CD14-positive monocyte (primary cell): ENCODE data around the gene ALG6. TPM values are rescaled to one million over a fixed set of nuclear protein-coding genes. Genes with fewer than 3 reads are reported as not detected.

ENCODE experiments used
- DNase-seq, 3 donors: peaks; one replicate each; pipeline ENCODE4 v3.0.0-alpha.2; 2011 to 2022
- H2AFZ ChIP-seq: 2 replicates; pipeline ENCODE4 v1.6.0; 2012; ENCODE audit warnings: mild to moderate bottlenecking, low read depth, low read length, inconsistent platforms; ENCODE audit not compliant: insufficient read depth, poor library complexity, severe bottlenecking
- H3K27ac ChIP-seq, 2 donors: 1 replicate in 1 of 2; 2 replicates in 1 of 2; pipeline ENCODE4 v1.5.1; 2012 to 2013; ENCODE audit warnings: low read length in 2 of 2, control low read depth in 1 of 2, inconsistent platforms in 1 of 2, low read depth in 1 of 2, mild to moderate bottlenecking in 1 of 2
- H3K27me3 ChIP-seq, 2 donors: one replicate each; pipeline versions ENCODE4 v1.6.0 to v1.6.1; 2011 to 2013; ENCODE audit warnings: low read length in 2 of 2; ENCODE audit not compliant: control insufficient read depth in 2 of 2, insufficient read depth in 2 of 2
- H3K36me3 ChIP-seq, 2 donors: replicated peaks in 1 of 2; 1 replicate in 1 of 2; 2 replicates in 1 of 2; pipeline versions ENCODE4 v1.5.1 to v1.6.1; 2012 to 2013; ENCODE audit warnings: low read length in 2 of 2, control low read depth in 1 of 2, inconsistent platforms in 1 of 2, mild to moderate bottlenecking in 1 of 2; ENCODE audit not compliant: insufficient read depth in 2 of 2, control insufficient read depth in 1 of 2
- H3K4me1 ChIP-seq, 2 donors: 1 replicate in 1 of 2; 2 replicates in 1 of 2; pipeline versions ENCODE4 v1.5.1 to v1.6.1; 2012 to 2013; ENCODE audit warnings: low read length in 2 of 2, control low read depth in 1 of 2, inconsistent platforms in 1 of 2, mild to moderate bottlenecking in 1 of 2, moderate library complexity in 1 of 2; ENCODE audit not compliant: insufficient read depth in 2 of 2, control insufficient read depth in 1 of 2
- H3K4me2 ChIP-seq: replicated peaks from 2 replicates; pipeline ENCODE3; 2012; ENCODE audit warnings: low read length, moderate library complexity, mild to moderate bottlenecking; ENCODE audit not compliant: poor library complexity, severe bottlenecking; ENCODE audit errors: extremely low read depth
- H3K4me3 ChIP-seq, 3 experiments: fragments of 200-600 bp in 1 of 3; sonication (generic) in 1 of 3; replicated peaks in 1 of 3; 1 replicate in 2 of 3; 2 replicates in 1 of 3; pipeline ENCODE4 v1.5.1; 2011 to 2013; ENCODE audit warnings: low read length in 3 of 3, mild to moderate bottlenecking in 3 of 3, control low read depth in 2 of 3, low read depth in 2 of 3, inconsistent platforms in 1 of 3, moderate library complexity in 1 of 3
- H3K79me2 ChIP-seq: 2 replicates; pipeline ENCODE4 v1.6.0; 2012; ENCODE audit warnings: mild to moderate bottlenecking, control low read depth, inconsistent platforms, low read length, moderate library complexity; ENCODE audit not compliant: insufficient read depth
- H3K9ac ChIP-seq: 2 replicates; pipeline ENCODE4 v1.6.0; 2017; ENCODE audit warnings: low read length, mild to moderate bottlenecking; ENCODE audit not compliant: insufficient read depth, poor library complexity, severe bottlenecking
- H3K9me3 ChIP-seq, 2 donors: replicated peaks in 1 of 2; 1 replicate in 1 of 2; 2 replicates in 1 of 2; pipeline versions ENCODE4 v1.5.1 to v1.6.1; 2012 to 2013; ENCODE audit warnings: low read length in 2 of 2, control low read depth in 1 of 2; ENCODE audit not compliant: control insufficient read depth in 1 of 2, insufficient read depth in 1 of 2
- H4K20me1 ChIP-seq: 2 replicates; pipeline ENCODE4 v1.6.0; 2012; ENCODE audit warnings: mild to moderate bottlenecking, low read length, control low read depth, moderate library complexity; ENCODE audit not compliant: insufficient read depth
- H3K27ac Mint-ChIP-seq, 7 donors: one replicate each; pipeline ENCODE4 v1.8.0; 2020; ENCODE audit warnings: mild to moderate bottlenecking in 7 of 7, mixed read lengths in 7 of 7, moderate library complexity in 6 of 7, inconsistent platforms in 2 of 7
- H3K27me3 Mint-ChIP-seq, 3 donors: one replicate each; pipeline ENCODE4 v1.8.0; 2021 to 2022; ENCODE audit warnings: low read depth in 3 of 3, mild to moderate bottlenecking in 3 of 3, mixed read lengths in 3 of 3, moderate library complexity in 3 of 3, inconsistent platforms in 1 of 3
- H3K36me3 Mint-ChIP-seq, 2 donors: one replicate each; pipeline ENCODE4 v1.8.0; 2020; ENCODE audit warnings: mixed read lengths in 2 of 2, inconsistent platforms in 1 of 2, mild to moderate bottlenecking in 1 of 2
- H3K4me1 Mint-ChIP-seq: one replicate; pipeline ENCODE4 v1.8.0; 2020; ENCODE audit warnings: mild to moderate bottlenecking, mixed read lengths
- H3K4me3 Mint-ChIP-seq, 2 donors: one replicate each; pipeline ENCODE4 v1.8.0; 2020; ENCODE audit warnings: mild to moderate bottlenecking in 2 of 2, mixed read lengths in 2 of 2, moderate library complexity in 1 of 2
- H3K9me3 Mint-ChIP-seq, 7 donors: one replicate each; pipeline ENCODE4 v1.8.0; 2020 to 2022; ENCODE audit warnings: mixed read lengths in 7 of 7, mild to moderate bottlenecking in 6 of 7, moderate library complexity in 6 of 7, inconsistent platforms in 2 of 7
- WGBS: methylation state at CpG from one replicate; pipeline ENCODE4 v1.1.5; 2013; ENCODE audit warnings: missing lambda C conversion rate; ENCODE audit not compliant: insufficient coverage; 5-methylcytosine and 5-hydroxymethylcytosine counted together
- intact Hi-C, 2 donors: fragments of 100-400 bp; cut with micrococcal nuclease; formaldehyde crosslinking; loops; one replicate each; pipeline versions ENCODE4 v1.15.0 to v1.15.1; 2023
- polyA plus RNA-seq, 3 donors: library from polyadenylated mRNA; depleted of rRNA in 1 of 3; unstranded in 2 of 3; stranded (reverse) in 1 of 3; fragments of 300-500 nt in 2 of 3; fragments of >200 nt in 1 of 3; fragmentation: Illumina TruSeq in 2 of 3; gene quantifications; 1 replicate in 2 of 3; 2 replicates in 1 of 3; pipeline ENCODE4 v1.2.3, GENCODE V29; 2012 to 2021
- TF ChIP-seq, protein P1 (sequence below): fragments of 200-600 bp; IDR thresholded peaks from one replicate; pipeline ENCODE4 v1.8.0; 2022; ENCODE audit warnings: antibody characterized with exemption, mild to moderate bottlenecking

Gene ALG6
- polyA plus RNA-seq, 3 donors = 9.3 to 24.7 (median 20.2) TPM

DNA sequence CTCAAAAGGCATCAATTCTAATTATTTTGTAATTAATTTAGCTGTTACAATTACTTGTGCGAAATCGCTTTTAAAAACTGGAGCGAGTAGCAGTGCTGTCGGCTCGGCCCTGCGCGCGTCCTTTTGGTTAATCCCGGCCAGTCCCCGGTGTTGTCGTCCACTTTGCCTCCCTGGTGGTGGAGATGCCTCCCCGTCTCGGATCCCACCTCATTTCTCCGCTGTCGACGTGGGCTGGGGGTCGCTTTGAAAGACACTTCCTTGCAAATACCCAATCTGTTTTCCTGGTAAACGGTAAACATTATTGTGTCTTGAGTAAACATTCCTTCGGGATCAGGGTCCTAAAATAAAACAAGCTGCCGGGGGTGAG lies 41.3 kb upstream of the ALG6 start:
- H3K9me3 Mint-ChIP-seq = peaks cover 5 to 67% (median 34%) of the 10 kb centered on the region in 7 donors
- no peak for DNase-seq
- 8% methylated on average over 9 of the region's 20 CpGs for WGBS

DNA sequence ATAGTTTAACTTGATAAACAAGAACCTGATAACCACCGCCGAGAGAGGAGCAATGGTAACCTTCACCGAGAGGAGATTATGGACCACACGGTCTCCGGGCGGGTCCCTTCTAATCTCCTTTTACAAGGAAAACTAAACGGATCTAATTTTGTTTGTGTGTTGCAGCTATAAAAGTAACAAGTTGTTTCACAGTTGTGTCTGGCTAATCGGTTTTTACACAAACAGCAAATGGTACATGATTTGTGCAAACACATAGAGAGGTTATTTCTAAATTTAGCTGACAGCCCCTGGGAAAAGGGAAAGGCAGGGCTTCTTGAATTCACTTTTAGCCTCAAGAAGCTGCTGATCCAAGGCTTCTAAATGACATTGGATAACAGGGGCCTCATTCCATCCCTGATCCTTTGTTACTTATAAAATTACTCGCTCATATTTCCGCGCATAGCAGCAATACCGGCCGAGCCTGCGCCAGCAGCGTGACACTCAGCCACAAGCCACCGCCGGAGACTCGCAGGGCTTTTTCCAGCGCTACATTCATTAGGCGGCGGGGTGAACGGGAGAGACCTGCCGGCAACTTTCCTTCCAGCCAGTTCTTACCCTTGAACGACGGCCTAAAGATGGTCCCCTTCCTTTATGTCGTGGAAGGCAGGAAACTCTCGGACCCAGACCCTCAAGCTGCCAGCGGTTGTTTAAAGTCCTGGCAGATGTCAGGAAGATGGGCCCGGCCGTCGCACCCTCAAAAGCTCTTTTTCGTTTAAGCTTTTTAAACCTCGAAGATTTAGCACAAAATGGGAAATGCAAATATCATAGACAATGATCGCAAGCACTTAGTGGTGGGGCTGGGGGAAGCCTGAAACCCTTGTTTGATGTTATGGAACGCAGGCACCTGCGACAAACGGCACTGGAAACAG lies 40.7 kb upstream of the ALG6 start:
- no peak overlapping the region for H3K4me2 ChIP-seq
- H3K4me3 Mint-ChIP-seq = peak overlapping the region in 1 of 2 donors; percentile 92
- 4% methylated on average over 21 of the region's 37 CpGs for WGBS

More for the DNA sequence above, 41.3 kb upstream of the ALG6 start:
- Histone ChIP-seq H3K79me2 (no peaks in the 10 kb centered on the region), H3K4me2 (no peak overlapping the region), H3K27me3 (peaks cover 88 to 92% of the 10 kb centered on the region in 2 donors), H3K4me3 (no peak overlapping the region), H3K9ac (no peak overlapping the region), H3K9me3 (peaks cover 8 to 56% of the 10 kb centered on the region in 2 donors), H2AFZ (no peak overlapping the region), H4K20me1 (no peaks in the 10 kb centered on the region), H3K36me3 (no peaks in the 10 kb centered on the region), H3K4me1 (peaks cover 39 to 56% of the 10 kb centered on the region in 2 donors), H3K27ac (no peak overlapping the region)
- H3K27ac Mint-ChIP-seq = no peak overlapping the region
- H3K27me3 Mint-ChIP-seq = peaks cover 89 to 98% (median 91%) of the 10 kb centered on the region in 3 donors
- TF ChIP-seq, protein P1, sequence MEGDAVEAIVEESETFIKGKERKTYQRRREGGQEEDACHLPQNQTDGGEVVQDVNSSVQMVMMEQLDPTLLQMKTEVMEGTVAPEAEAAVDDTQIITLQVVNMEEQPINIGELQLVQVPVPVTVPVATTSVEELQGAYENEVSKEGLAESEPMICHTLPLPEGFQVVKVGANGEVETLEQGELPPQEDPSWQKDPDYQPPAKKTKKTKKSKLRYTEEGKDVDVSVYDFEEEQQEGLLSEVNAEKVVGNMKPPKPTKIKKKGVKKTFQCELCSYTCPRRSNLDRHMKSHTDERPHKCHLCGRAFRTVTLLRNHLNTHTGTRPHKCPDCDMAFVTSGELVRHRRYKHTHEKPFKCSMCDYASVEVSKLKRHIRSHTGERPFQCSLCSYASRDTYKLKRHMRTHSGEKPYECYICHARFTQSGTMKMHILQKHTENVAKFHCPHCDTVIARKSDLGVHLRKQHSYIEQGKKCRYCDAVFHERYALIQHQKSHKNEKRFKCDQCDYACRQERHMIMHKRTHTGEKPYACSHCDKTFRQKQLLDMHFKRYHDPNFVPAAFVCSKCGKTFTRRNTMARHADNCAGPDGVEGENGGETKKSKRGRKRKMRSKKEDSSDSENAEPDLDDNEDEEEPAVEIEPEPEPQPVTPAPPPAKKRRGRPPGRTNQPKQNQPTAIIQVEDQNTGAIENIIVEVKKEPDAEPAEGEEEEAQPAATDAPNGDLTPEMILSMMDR = no peak
- intact Hi-C loops = loop anchor here in 1 of 2 donors (5.0 kb wide), 1 partner anchor 111 kb away; no protein-coding TSS in a partner anchor
- H3K36me3 Mint-ChIP-seq = peaks cover 22 to 39% of the 10 kb centered on the region in 2 donors
- peaks cover 56% of the 10 kb centered on the region for H3K4me1 Mint-ChIP-seq
- peak overlapping the region in 1 of 2 donors; percentile 92 for H3K4me3 Mint-ChIP-seq

More for the DNA sequence above, 40.7 kb upstream of the ALG6 start:
- H4K20me1 ChIP-seq = no peaks in the 10 kb centered on the region
- no peaks in the 10 kb centered on the region for H3K79me2 ChIP-seq
- H2AFZ ChIP-seq = no peak overlapping the region
- Mint-ChIP-seq H3K9me3 (peaks cover 0 to 62% (median 28%) of the 10 kb centered on the region in 7 donors), H3K4me1 (peaks cover 50% of the 10 kb centered on the region), H3K36me3 (peaks cover 16 to 32% of the 10 kb centered on the region in 2 donors), H3K27ac (no peak overlapping the region), H3K27me3 (peaks cover 88 to 97% (median 90%) of the 10 kb centered on the region in 3 donors)
- TF ChIP-seq, protein P1 = no peak
- peaks cover 8 to 50% of the 10 kb centered on the region in 2 donors for H3K9me3 ChIP-seq
- peaks cover 87 to 92% of the 10 kb centered on the region in 2 donors for H3K27me3 ChIP-seq
- no peak overlapping the region for H3K9ac ChIP-seq
- no peak overlapping the region for H3K4me3 ChIP-seq
- no peak overlapping the region for H3K27ac ChIP-seq
- no peaks in the 10 kb centered on the region for H3K36me3 ChIP-seq
- DNase-seq = no peak
- intact Hi-C loops = loop anchor here in 1 of 2 donors (5.0 kb wide), 1 partner anchor 111 kb away; no protein-coding TSS in a partner anchor
- peaks cover 32 to 49% of the 10 kb centered on the region in 2 donors for H3K4me1 ChIP-seq
